ENCODE measurements around the gene NPHP4. TPM values are rescaled to one million over a fixed set of nuclear protein-coding genes. Genes with fewer than 3 reads are reported as not detected.

Gene NPHP4
- total RNA-seq, 1 donor from 2014 or later = 11.3 TPM

DNA sequence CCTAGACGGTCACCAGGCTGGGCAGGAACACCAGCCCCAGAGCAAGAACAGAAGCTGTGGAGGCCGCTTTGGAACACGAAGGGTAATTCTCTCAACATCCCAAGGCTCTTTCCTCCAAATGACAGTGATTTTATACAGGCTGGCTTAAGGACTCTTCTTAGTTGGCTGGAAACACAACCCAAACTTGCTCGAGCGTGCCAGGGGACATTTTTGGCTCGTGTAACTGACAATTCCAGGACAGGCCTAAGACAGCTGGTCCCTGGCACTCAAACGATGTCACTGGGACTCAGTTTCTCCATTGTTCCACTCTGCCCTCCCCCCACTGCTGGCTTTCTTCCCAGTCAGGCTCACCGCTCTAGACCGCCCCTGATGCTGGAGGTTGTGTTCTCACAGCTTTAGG lies 164.7 kb downstream of the NPHP4 start:
- H3K36me3 ChIP-seq = no peaks in the 10 kb centered on the region
- intact Hi-C loops (cut with DNase I) = no loop called here
- TF ChIP-seq POLR2A (IDR thresholded peaks at IDR 0.05) = no peak
- no peak for TF ChIP-seq CTCF (IDR thresholded peaks at IDR 0.05)
- no peak for TF ChIP-seq POLR2AphosphoS5 (IDR thresholded peaks at IDR 0.05; ENCODE audit: insufficient read depth in 1 of 2, low read depth in 1 of 2)
- H3K9me3 ChIP-seq = no peaks in the 10 kb centered on the region
- no peaks in the 10 kb centered on the region for H3K27me3 ChIP-seq
- H3K27ac ChIP-seq = no peak overlapping the region
- no peaks in the 10 kb centered on the region for H3K4me1 ChIP-seq
- no peak overlapping the region for H3K4me3 ChIP-seq
- DNase-seq (ENCODE audit: extremely low spot score in 2 of 2) = no peak

- no peak for TF ChIP-seq POLR2AphosphoS5 (IDR thresholded peaks at IDR 0.05; ENCODE audit: insufficient read depth in 1 of 2, low read depth in 1 of 2)
- no peak for TF ChIP-seq CTCF (IDR thresholded peaks at IDR 0.05)
- no peak for TF ChIP-seq POLR2A (IDR thresholded peaks at IDR 0.05)
- Histone ChIP-seq H3K4me3 (no peak overlapping the region), H3K27ac (no peak overlapping the region), H3K4me1 (no peaks in the 10 kb centered on the region), H3K36me3 (no peaks in the 10 kb centered on the region), H3K9me3 (no peaks in the 10 kb centered on the region), H3K27me3 (no peaks in the 10 kb centered on the region)
- intact Hi-C loops (cut with DNase I) = no loop called here
- DNase-seq (ENCODE audit: extremely low spot score in 2 of 2) = no peak
These were observed 165.6 kb downstream of the NPHP4 start for GRCh38 chr1:5826601-5827000.

DNA sequence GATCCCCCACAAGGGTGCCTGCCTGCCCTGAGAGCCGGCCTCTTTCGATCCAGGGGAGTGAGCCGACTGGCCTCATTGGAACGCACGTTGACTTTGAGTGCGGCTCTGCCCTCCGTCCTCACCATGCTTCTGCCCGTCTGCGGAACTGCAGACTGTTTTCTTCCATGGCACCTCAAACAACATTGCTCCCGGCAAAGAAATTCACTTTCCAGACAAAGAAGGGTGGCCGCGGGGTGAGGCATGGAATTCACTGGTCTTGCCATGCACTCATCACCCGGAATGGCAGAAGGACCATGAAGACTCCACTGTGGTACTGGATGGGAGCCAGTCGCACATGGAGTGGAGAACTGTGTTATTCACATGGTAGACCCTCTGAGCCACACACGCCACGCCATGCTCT lies 169.5 kb downstream of the NPHP4 start:
- DNase-seq (ENCODE audit: extremely low spot score in 2 of 2) = no peak
- H3K4me1 ChIP-seq = no peaks in the 10 kb centered on the region
- H3K27ac ChIP-seq = no peak overlapping the region
- no peaks in the 10 kb centered on the region for H3K27me3 ChIP-seq
- H3K4me3 ChIP-seq = no peak overlapping the region
- TF ChIP-seq POLR2AphosphoS5 (IDR thresholded peaks at IDR 0.05; ENCODE audit: insufficient read depth in 1 of 2, low read depth in 1 of 2) = no peak
- no peak for TF ChIP-seq CTCF (IDR thresholded peaks at IDR 0.05)
- no peak for TF ChIP-seq POLR2A (IDR thresholded peaks at IDR 0.05)
- no peaks in the 10 kb centered on the region for H3K9me3 ChIP-seq
- no peaks in the 10 kb centered on the region for H3K36me3 ChIP-seq
- intact Hi-C loops (cut with DNase I) = no loop called here

GRCh38 chr1:5822266-5822665 lies 170.0 kb downstream of the NPHP4 start:
- H3K4me1 ChIP-seq = no peaks in the 10 kb centered on the region
- TF ChIP-seq POLR2A (IDR thresholded peaks at IDR 0.05) (no peak), CTCF (IDR thresholded peaks at IDR 0.05) (no peak), POLR2AphosphoS5 (IDR thresholded peaks at IDR 0.05; ENCODE audit: insufficient read depth in 1 of 2, low read depth in 1 of 2) (no peak)
- H3K27me3 ChIP-seq = no peaks in the 10 kb centered on the region
- no peak overlapping the region for H3K27ac ChIP-seq
- H3K36me3 ChIP-seq = no peaks in the 10 kb centered on the region
- intact Hi-C loops (cut with DNase I) = no loop called here
- DNase-seq (ENCODE audit: extremely low spot score in 2 of 2) = no peak
- H3K4me3 ChIP-seq = no peak overlapping the region
- H3K9me3 ChIP-seq = no peaks in the 10 kb centered on the region

- Histone ChIP-seq H3K27ac (no peak overlapping the region), H3K4me3 (no peak overlapping the region), H3K36me3 (no peaks in the 10 kb centered on the region), H3K27me3 (no peaks in the 10 kb centered on the region), H3K9me3 (no peaks in the 10 kb centered on the region), H3K4me1 (no peaks in the 10 kb centered on the region)
- intact Hi-C loops (cut with DNase I) = no loop called here
- TF ChIP-seq POLR2A (IDR thresholded peaks at IDR 0.05) = no peak
- no peak for TF ChIP-seq POLR2AphosphoS5 (IDR thresholded peaks at IDR 0.05; ENCODE audit: insufficient read depth in 1 of 2, low read depth in 1 of 2)
- TF ChIP-seq CTCF (IDR thresholded peaks at IDR 0.05) = no peak
- no peak for DNase-seq (ENCODE audit: extremely low spot score in 2 of 2)
These were observed 170.6 kb downstream of the NPHP4 start for GRCh38 chr1:5821540-5822176.
